NT2/D1 (cell line): Measurements from ENCODE around the gene BOC.

Experiments used
- DNase-seq: peaks from one replicate; pipeline ENCODE4 v3.0.0-alpha.2; 2011; ENCODE audit warnings: low read depth, low spot score
- H3K27me3 ChIP-seq: 2 replicates; pipeline ENCODE4 v1.6.0; 2011; ENCODE audit warnings: mild to moderate bottlenecking; ENCODE audit not compliant: insufficient read length, insufficient read depth
- H3K36me3 ChIP-seq: 2 replicates; pipeline ENCODE4 v1.6.1; 2011; ENCODE audit warnings: mild to moderate bottlenecking, low read length, mixed read lengths; ENCODE audit not compliant: insufficient read depth, insufficient read length
- H3K4me1 ChIP-seq: 2 replicates; pipeline ENCODE4 v1.5.1; 2011; ENCODE audit not compliant: insufficient read depth, insufficient read length
- H3K4me3 ChIP-seq: 2 replicates; pipeline ENCODE4 v1.5.1; 2011; ENCODE audit warnings: low read depth; ENCODE audit not compliant: insufficient read length
- H3K9ac ChIP-seq: 2 replicates; pipeline ENCODE4 v1.6.0; 2011; ENCODE audit warnings: low read depth; ENCODE audit not compliant: insufficient read length
- H3K9me3 ChIP-seq: 2 replicates; pipeline ENCODE4 v1.5.1; 2011; ENCODE audit warnings: mild to moderate bottlenecking, low read length; ENCODE audit not compliant: insufficient read depth
- SUZ12 ChIP-seq: IDR thresholded peaks from 2 replicates; pipeline ENCODE4 v1.6.1; 2011; ENCODE audit not compliant: insufficient read length, insufficient read depth; ENCODE audit errors: extremely low read depth
- YY1 ChIP-seq: IDR thresholded peaks from 2 replicates; pipeline ENCODE4 v1.6.1; 2011; ENCODE audit not compliant: insufficient read length, insufficient read depth
- ZNF274 ChIP-seq: IDR thresholded peaks from 2 replicates; pipeline ENCODE4 v1.6.1; 2011; ENCODE audit warnings: mild to moderate bottlenecking, low read depth, low read length

BOC gene

GRCh38 chr3:113285741-113286140 is 74.4 kb downstream of the BOC start:
- no peaks in the 10 kb centered on the region for H3K9me3 ChIP-seq
- H3K4me3 ChIP-seq = no peak overlapping the region
- no peak overlapping the region for H3K9ac ChIP-seq
- no peaks in the 10 kb centered on the region for H3K4me1 ChIP-seq
- DNase-seq = no peak
- no peaks in the 10 kb centered on the region for H3K27me3 ChIP-seq
- TF ChIP-seq YY1 (no peak), SUZ12 (no peak)
- H3K36me3 ChIP-seq = peaks cover 4% of the 10 kb centered on the region

GRCh38 chr3:113286524-113286923 is 75.2 kb downstream of the BOC start:
- DNase-seq = no peak
- Histone ChIP-seq H3K36me3 (no peaks in the 10 kb centered on the region), H3K9me3 (no peaks in the 10 kb centered on the region), H3K4me1 (no peaks in the 10 kb centered on the region), H3K4me3 (no peak overlapping the region), H3K9ac (no peak overlapping the region), H3K27me3 (no peaks in the 10 kb centered on the region)
- TF ChIP-seq YY1 (no peak), SUZ12 (no peak), ZNF274 (no peak)

GRCh38 chr3:113287111-113287802 is 75.9 kb downstream of the BOC start:
- H3K4me3 ChIP-seq = no peak overlapping the region
- DNase-seq = no peak
- TF ChIP-seq SUZ12 (no peak), YY1 (no peak), ZNF274 (no peak)
- no peak overlapping the region for H3K9ac ChIP-seq
- H3K4me1 ChIP-seq = no peaks in the 10 kb centered on the region
- H3K36me3 ChIP-seq = no peaks in the 10 kb centered on the region
- no peaks in the 10 kb centered on the region for H3K27me3 ChIP-seq
- no peaks in the 10 kb centered on the region for H3K9me3 ChIP-seq

- Histone ChIP-seq H3K9me3 (no peaks in the 10 kb centered on the region), H3K4me1 (no peaks in the 10 kb centered on the region), H3K36me3 (no peaks in the 10 kb centered on the region), H3K4me3 (no peak overlapping the region), H3K27me3 (no peaks in the 10 kb centered on the region), H3K9ac (no peak overlapping the region)
- DNase-seq = peak; percentile 78
- no peak for TF ChIP-seq YY1
- TF ChIP-seq ZNF274 = no peak
Measured at GRCh38 chr3:113287803-113288648, 76.7 kb downstream of the BOC start.

- H3K4me1 ChIP-seq = no peaks in the 10 kb centered on the region
- DNase-seq = no peak
- TF ChIP-seq YY1 = no peak
- no peak for TF ChIP-seq ZNF274
- TF ChIP-seq SUZ12 = no peak
- no peak overlapping the region for H3K9ac ChIP-seq
- H3K4me3 ChIP-seq = no peak overlapping the region
- no peaks in the 10 kb centered on the region for H3K9me3 ChIP-seq
- H3K27me3 ChIP-seq = no peaks in the 10 kb centered on the region
- H3K36me3 ChIP-seq = no peaks in the 10 kb centered on the region
Measured at GRCh38 chr3:113288881-113289280, 77.5 kb downstream of the BOC start.

- TF ChIP-seq ZNF274 = no peak
- Histone ChIP-seq H3K4me3 (no peak overlapping the region), H3K36me3 (no peaks in the 10 kb centered on the region), H3K4me1 (no peaks in the 10 kb centered on the region), H3K9me3 (no peaks in the 10 kb centered on the region), H3K27me3 (no peaks in the 10 kb centered on the region), H3K9ac (no peak overlapping the region)
- no peak for DNase-seq
Measured at GRCh38 chr3:113291572-113291971, 80.2 kb downstream of the BOC start.

GRCh38 chr3:113292933-113293332 is 81.6 kb downstream of the BOC start:
- Histone ChIP-seq H3K36me3 (no peaks in the 10 kb centered on the region), H3K9ac (no peak overlapping the region), H3K27me3 (no peaks in the 10 kb centered on the region), H3K9me3 (no peaks in the 10 kb centered on the region), H3K4me3 (no peak overlapping the region), H3K4me1 (no peaks in the 10 kb centered on the region)
- TF ChIP-seq ZNF274 (no peak), SUZ12 (no peak), YY1 (no peak)
- DNase-seq = no peak
